Ramos (cell line): Measurements from ENCODE around the gene DCLK1.

ENCODE experiments used
- in situ Hi-C: fragments of 300-500 bp; cut with MboI; formaldehyde crosslinking; loops from one replicate; pipeline ENCODE4 v1.14.3; 2022; ENCODE audit warnings: low sequenced_read_pairs; ENCODE audit not compliant: unreplicated experiment

The DCLK1 gene

DNA sequence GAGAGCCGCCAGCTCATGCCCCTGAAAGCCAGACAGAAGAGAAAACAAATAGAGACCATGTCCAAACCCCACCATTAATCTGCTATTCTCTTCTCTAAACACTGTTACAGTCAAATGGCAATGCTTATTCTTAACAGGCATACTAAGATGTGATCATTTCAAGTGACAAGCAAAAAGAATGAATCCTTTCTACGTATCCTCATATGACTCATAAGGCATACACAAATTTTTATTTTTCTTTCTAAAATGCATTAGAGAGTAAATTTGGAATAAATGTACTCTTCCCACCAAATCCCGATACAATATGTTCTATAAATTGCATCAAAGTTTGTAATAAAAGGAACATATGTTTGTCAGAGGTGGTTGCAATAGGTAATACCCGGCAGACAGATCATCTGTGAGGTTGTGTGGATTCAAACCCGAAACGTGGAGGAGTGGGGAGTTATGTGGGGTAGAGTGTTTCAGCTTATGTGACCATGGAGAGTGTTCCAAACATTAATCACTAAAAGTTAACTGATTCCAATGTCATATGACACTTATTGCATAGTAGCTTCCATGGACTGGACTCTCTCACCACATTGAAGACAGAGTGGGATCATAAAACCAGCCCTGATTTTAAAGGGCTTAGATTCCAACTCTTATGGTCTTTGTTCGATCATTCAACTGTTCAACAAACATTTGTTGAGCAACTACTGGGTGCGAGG is 213.1 kb downstream of the DCLK1 start:
- in situ Hi-C loops, result no loop called here

DNA sequence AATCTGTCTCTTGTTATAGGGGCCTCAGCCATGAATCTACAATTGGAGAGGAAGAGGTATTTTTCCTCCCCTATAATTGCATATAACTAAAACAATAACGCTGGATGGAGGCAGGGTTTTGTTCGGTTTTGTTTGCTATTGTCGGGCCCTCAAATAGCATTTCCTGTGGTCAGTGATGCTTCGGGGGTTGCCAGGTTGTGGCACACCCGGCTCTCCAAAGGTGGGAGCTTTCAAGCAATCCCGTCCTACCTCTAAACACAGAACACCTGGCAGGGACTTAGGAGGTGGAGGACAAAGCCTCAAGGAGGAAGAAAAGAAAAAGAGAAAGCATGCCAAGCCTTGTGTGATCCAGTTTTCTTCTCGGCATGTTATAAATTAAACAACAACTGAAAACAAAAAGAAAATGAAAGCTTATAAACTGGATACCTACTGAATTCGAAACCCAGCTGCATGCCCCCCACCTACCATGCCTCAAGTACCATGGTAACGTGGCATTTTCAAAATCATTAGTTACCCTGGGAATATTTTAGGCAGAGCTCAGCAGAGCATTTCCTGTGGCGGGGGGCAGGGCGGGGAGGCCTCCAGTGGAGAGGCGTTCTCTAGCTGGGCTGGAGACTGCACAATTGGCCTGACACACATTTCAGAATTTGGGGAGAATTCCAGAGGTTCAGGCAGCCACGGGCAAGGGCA is 213.8 kb downstream of the DCLK1 start:
- in situ Hi-C loops, result no loop called here

DNA sequence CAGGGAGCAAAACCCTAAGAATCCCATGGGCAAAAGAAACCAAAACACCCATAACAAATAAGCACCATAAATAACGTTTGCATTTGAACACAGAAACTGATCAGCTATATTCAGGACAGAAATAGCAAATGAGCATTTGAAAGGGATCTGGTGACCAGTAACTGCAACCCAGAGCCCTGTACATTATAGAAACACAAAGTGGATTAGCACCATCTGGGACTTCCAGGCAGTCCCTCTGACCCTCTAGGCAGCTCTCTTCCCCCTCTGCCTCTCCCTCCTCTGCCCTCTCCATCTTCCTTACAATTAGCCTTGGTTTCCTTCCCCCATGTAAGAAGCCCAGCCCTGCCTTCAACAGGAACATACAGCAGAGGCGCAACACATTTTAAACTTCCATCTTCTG is 215.0 kb downstream of the DCLK1 start:
- in situ Hi-C loops, result no loop called here

DNA sequence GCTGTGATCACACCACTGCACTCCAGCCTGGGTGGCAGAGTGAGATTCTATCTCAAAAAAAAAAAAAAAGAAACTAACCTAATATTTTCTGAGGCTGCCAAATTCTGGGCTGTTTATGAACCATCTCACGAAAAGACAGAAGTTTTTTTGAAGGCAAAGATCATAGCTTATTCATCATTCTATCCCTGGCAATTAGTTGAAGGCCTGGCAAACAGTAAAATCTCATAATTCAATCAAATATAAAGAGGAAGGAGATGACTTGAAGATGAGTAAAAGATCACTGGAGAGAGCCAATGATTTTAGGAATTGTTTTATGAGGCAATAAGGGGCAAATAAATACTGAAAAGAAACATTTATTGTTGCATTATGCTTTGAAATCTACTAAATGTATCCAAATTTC is 216.5 kb downstream of the DCLK1 start:
- in situ Hi-C loops, result no loop called here

DNA sequence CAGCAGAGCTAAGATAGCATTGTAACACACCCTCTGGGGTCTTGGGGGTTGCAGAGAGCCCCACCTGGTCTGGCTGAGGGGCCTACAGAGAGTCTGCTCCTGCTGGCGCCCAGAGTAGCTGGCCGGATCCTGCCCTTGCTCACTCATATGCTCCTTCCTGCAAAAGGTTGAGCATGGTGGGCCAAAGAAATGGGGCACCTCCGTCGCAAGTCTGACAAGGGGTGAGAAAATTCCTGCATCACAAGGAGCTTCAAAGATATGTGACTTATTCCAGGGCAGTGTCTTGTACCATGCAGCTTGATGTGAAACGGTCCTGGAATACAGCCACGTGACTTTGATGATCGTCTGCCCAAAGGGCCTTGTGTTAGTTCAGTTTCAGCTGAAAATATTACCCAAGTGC is 218.3 kb downstream of the DCLK1 start:
- in situ Hi-C loops, result no loop called here

DNA sequence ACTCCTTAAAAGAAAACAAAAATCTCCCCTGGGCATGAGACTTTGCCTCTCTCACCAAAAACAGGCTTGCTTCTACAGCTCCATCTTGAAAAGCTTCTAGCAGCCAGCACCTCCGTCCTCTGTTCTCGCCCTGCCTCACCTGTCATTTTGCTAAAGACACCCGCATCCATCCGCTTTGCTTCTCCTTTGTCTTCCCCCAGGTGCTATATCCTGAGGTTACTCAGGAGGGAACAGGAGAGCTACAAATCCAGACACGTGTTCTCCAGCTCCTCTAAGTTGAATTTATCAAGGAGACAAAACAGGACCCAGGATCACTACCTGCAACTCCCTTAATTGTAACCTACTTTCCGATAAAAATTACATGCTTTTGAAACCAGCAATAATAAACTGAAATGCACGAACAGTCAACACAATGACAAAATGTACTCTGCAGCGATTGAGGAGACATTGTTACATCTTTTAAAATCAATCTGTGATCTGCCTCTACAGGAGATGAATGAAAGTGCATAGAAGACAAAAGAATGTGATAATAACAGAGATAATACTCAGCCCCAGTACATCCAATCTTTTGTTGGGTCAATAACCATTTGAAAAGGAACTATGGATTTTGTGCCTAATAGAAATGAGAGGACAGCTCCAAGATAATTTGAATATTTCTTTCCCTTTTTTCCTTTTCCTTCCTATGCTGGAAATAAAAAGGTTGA is 221.2 kb downstream of the DCLK1 start:
- in situ Hi-C loops, result no loop called here

DNA sequence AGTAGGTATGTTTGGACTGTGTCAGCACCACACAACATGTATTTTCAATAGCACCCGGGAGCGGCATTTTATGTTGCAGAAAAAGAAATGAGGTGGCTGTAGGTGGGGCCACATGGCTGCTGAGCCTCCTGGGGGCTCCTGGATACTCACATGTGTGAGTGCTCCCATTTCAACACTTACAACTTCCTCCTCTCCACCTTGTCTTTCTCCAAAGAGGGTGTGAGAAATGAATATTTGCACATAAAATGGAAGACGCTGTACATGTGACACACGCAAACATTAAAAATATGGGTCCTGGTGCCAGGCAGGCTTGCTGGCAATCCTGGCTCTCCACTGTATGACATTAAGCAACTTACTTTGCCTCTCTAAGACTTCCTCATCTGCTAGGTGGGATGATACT is 222.1 kb downstream of the DCLK1 start:
- in situ Hi-C loops, result no loop called here

DNA sequence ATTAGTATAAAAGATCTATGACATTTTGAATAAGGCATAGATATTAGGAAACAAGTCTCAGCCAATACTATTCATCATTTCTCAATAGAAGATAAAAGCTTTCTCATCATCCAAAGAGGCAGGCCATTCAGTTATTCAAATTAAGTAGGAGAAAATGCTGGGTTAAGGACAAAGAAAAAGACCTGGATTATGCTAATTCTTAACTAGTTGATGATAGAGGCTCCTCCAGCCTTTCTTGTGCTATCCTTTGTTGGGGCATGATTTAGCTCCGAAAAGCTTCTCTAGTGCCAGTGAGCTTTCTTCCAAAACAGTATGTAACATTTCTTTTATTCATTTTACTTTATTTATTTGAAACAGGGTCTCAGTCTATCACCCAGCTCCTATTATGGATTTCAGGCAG is 223.0 kb downstream of the DCLK1 start:
- in situ Hi-C loops, result no loop called here

DNA sequence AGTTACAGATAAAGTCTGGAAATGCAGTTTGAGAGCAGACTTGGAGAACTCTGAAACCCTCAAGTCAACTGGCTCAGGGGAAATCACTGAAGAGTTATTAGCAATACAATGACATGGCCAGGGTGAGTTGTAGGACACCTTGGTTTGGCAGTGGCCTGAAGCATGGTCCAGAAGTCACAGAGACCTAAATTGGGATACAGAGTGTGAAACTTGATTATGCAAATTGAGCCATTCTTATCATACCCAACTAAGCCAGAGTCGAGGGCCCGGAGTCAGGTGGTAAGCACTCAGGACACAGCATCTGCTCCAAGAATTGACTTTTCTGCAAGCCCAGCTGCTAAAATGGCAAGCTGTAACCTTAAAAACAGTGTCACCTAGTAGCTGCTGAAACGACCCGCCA is 224.5 kb downstream of the DCLK1 start:
- in situ Hi-C loops, result no loop called here

DNA sequence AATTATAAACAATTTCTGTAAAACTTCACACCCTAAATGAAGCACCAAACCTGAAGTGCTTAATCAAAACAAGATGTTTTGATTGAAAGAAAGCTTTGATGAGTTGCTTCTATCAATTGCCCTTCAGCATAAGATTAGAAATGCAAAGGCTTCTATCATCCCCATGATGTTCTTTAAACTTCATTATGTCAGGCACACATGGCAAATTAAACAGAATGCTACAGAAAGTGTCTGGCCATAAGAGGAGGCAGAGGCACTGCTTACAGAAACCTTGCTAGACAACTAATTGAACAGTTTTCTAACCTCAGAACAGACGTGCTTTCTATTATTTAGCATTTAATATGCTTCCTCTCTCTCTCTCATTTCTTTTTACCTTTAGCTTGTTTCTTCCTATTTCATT is 228.1 kb downstream of the DCLK1 start:
- in situ Hi-C loops, result no loop called here

DNA sequence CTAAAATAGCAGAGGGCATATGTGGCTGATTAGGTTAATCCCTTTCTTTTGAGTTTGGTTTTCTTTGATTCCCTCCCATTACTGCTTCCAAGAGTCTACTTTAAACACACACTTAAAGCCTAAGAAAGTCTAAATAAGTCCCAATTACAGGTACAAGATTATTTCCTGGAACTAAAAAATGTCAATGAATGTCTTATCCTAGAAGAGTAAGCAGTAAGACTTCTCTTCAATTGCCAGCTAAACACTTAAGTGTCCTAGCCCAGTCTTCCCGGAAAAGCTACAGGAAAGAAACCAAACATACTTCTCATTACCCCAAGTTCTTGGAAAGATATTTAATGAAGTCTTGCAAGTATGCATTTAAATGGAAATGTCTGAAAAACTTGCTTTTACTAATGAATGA is 233.1 kb downstream of the DCLK1 start:
- in situ Hi-C loops, result no loop called here

DNA sequence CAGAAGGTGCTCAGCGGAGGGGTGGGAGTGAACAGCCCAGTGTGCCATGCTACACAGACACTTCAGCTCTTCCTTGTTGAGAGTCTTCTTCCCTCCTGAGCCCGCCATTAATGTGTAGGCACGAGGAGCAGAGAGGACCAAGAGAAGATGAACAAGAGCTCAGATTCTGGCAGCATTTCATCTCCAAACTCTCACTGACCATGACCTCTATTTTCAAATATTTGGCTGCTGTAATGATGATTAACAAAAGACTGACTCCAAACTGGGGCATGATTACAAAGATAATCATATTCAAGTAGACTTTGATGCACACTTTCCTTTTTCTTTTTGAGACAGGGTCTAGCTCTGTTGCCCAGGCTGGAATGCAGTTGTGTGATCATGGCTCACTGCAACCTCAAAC is 236.5 kb downstream of the DCLK1 start:
- in situ Hi-C loops, result no loop called here

DNA sequence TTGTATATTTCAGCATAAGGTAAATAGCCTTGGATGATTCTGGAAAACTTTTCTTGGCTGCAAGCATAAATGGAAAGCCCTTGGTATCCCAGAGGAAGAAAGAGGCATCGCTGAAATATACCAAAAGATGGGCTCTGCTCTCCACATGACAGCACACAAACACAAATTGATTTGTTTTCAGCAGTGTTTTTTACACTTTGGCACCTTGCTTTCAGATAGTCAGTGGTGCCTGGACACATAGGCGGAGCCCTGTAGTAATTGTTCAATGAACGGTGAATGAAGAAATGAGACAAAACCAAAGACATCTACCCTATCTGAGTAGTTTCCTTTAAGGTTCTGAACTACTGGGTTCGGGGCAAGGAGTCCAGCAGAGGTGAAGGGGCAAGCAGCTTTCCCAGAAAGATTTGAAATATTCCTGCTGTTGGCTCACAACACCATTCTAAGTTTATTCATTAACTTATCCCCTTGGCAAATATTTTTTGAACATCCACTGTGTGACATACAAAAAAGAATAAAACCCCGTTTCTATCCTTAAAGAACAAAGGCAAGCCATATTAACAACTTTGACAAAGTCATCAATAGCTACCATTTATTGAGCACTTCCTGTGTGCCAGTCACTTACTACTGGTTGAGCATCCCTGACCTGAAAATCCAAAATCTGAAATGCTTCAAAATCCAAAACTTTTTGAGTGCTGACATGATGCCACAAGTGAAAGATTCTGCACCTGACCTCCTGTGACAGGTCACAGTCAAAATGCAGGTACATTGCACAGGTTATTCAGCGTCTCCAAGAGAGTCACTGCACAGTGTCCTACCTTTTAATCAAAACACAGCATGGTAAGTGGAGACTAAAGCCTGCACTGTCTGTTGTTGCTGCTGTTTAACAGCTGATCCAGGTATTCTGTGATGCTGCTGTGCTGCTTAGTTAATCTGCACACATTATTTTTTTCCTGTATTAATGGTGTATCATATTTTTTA is 238.1 kb downstream of the DCLK1 start:
- in situ Hi-C loops, result no loop called here

DNA sequence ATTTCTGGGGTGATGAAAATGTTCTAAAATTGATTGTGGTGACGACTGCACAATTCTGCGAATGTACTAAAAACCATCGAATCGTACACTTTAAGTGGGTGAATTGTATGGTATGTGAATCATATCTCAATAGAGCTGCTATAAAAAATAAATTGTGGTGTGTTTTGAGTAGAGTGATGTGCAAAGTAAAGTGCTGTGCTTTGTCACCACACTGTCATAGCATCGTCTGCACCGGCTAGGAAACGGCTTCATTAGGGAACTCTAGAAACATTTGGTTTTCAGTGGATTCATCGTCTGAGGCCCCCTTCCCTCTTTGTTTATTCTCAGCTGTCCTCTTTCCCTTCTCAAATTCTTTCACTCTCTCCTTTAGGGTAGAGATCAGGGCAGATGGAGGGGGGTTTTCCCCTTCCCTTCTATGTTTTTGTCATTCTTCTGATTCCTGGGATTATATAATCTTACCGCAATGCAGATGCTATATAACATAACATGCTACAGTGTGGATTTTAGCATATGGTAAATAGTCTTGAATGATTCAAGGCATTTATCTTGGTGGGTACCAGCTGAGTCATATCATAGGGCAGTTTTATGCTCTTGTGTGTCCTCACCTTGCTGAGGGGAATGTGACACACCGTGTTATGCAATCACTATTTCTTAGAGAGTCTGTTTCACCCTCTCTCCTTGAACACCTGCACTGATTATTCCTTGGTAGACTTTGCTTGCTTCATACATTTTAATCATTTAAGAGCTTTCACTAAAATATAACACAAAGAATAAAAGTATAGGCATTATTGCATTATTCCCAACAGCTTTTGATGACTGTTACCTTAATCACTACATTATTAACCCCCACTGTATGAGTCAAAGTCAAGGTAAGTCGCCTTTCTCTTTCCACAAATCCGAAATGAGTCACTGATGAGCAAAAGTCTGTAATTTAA is 239.4 kb downstream of the DCLK1 start:
- in situ Hi-C loops, result no loop called here

DNA sequence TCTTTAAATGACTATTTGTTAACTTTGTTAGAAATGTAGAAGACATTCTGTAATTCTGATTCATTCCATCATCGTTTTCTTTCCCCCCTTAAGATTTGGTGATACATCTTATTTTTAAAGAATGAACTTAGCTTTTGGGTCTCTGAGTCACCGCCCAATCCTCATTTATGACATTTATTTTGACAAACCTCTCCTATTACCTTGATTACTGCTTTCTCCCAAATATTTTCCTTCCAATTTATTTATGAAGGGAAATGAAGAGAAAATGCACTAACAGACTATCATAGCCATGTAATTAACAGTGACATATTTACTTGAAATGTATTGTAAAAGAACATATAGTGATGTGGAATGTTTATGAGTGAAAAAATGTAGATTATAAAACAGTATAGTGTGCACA is 241.6 kb downstream of the DCLK1 start:
- in situ Hi-C loops, result no loop called here

DNA sequence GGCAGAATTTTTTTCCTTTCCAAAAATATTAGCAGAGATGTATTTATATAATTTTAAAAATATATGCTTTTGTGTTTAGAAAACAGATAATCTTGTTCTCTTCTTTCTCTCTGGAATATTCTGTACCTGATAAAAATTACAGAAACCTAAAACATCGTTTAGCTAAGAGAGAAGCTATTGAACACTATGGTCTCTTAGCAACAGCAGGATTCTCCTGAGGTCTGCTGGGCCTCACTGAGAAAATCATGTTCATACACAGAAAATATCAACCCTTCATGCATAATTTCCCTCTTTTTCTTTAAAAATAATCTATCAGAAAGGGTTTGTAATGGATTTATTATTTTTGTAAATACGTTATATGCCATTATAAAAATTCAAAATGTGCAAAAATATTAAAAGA is 242.2 kb downstream of the DCLK1 start:
- in situ Hi-C loops, result no loop called here

DNA sequence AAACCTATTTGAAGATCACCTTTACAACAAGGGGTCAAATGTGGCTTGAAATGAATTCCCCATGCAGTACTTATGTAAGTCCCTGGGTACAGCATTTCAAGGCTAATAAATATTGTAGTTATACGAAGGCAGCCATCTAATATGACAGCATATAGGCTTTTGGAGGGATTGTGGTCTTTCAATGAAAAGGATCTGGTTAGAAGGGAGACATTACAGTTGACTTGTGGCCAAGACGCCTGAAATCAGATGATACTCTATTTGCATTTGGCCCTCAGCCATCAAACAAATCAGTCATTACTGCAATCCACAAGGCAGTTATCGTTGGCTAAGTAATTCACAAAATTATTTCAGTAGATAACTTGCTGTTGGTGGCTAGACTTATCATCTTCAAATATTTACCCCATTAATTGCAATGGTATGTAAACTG is 242.7 kb downstream of the DCLK1 start:
- in situ Hi-C loops, result no loop called here

DNA sequence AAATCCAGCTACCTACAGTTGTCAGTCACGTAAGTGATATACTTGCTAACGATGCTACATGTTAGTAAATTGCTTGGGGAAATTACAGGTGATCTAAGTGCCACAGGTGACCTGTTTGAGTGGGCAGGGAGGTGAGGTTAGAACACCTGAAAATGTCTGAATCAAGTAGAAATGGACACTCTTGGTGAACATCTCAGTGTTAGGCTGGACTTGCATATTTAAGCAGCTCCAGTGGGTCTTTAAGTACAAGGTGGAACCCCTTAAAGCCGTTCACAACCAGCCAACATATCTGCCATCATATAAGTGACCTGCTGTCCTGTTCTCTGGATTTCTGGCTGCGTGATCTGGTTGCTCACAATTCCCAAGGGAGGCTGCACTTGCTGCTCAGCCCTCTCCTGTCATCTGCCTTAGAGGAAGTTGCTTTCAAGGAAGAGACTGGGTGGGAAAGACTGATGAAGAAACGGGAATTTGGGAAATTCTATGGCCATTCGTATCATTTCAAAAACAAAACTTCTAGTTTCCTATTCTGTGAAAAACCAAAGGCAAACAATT is 244.0 kb downstream of the DCLK1 start:
- in situ Hi-C loops, result no loop called here
